ENCODE data around the gene OVAAL.

The OVAAL gene

GRCh38 chr1:180609643-180610555 lies 51.1 kb downstream of the OVAAL start:
- DNase-seq = no peak

GRCh38 chr1:180610556-180611015 lies 51.8 kb downstream of the OVAAL start:
- no peak for DNase-seq

DNA sequence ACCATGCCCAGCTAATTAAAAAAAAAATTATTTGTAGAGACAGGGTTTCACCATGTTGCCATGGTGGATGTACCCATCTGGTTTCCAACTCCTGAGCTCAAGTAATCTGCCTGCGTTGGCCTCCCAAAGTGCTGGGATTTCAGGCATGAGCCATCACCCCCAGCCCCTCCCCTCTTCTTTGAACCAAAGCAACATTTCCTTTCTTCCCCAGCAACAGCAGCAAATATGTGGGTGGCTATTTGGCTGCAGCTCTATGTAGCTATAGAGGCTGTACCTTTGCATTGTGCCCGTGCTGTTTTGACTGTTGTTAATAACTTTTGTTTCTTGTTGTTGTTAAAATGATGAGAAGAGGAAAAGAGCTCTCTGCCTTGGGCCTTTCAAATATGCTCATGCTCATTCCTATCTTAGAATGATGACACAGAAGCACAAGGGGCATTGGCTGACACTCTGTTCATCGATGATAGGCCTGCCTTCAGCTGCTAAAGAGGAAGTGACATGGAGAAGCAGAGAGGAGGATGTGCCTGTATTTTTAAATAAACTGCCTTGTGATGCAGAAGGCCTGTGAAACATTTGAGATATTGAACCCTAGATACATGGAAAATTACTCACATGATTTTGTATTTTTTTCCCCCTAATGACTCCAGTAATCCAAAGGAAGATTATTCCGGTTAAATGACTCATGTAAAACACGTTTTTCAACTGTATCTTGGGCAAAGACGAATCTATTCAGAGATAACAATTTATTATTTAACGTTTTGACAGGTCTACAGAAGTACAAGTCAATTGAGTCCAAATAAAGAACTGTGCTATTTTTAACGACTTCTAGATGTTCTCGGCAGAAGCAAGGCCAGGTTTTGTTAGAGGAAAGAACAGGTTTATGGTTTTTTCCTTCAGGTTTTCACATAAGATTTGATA lies 52.5 kb downstream of the OVAAL start:
- no peak for DNase-seq

DNA sequence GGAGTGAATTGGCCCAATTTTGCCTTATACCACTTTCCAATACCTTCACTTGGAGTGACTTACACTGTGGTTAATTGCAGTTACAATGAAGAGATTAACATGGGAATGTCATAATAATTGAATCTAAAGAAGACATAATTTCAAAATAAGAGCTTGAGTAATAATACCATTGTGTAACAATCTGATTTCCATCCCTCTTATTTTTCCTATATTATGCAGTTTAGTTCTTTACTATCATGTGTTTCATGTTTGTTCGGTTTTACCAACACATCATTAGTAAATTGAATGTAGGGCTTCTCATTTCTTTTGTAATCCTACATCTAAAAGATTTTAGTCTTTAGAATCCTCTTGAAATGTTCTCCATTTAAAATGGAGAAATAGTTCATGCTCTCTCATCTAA lies 53.9 kb downstream of the OVAAL start:
- no peak for DNase-seq

- no peak for DNase-seq
Observed at GRCh38 chr1:180614730-180615129, 56.0 kb downstream of the OVAAL start.

DNA sequence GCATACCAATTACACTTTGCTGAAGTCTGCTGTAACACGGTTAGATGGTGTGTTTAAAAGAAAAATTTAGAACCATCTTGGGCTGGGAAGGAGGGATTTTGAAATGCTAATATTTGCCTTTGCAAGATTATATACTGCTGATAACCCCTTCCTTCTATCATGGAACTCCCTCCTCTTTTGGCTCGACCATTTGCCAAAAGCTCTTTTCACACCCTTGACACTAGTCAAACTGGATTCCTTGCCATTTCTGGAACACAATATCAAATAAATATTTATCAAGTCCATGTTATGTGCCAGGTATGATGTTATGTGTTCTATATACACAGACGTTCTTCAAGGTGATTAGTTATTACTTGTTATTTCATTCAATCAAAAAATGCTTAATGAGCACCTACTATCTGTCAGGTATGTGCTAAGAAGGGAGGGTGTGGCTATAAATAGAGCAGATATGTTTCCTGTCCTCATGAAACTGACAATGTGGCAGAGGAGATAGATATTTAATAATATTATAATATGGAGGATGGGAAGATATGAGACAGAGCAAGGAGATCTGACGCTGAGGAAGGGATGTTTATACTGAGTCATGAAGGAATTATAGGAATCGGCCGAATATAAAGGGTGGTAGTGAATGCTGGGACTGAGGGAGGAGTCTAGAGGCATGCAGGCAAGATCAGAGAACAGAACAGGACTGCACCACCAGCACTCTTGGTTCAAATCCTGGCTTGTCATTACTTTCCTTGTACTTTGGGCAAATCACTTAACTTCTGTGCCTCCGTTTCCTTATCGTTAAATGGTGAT lies 56.9 kb downstream of the OVAAL start:
- DNase-seq = no peak

Data from effector CD4-positive, alpha-beta T cell (primary cell).